ENCODE data around the gene APOLD1. TPM values are rescaled to one million over a fixed set of nuclear protein-coding genes. Genes with fewer than 3 reads are reported as not detected.

The APOLD1 gene
- total RNA-seq, 1 donor from 2014 or later: 7.4 TPM

GRCh38 chr12:12741660-12742059 is 43.8 kb upstream of the APOLD1 start:
- Histone ChIP-seq H3K27me3 (no peaks in the 10 kb centered on the region), H3K9me3 (ENCODE audit: low read depth) (no peaks in the 10 kb centered on the region), H3K4me1 (peaks cover 14% of the 10 kb centered on the region), H3K79me2 (ENCODE audit: low read depth) (no peaks in the 10 kb centered on the region), H3K36me3 (no peaks in the 10 kb centered on the region), H2AFZ (replicated peaks) (no peak overlapping the region), H4K20me1 (ENCODE audit: low read depth) (no peaks in the 10 kb centered on the region), H3F3A (ENCODE audit: low read depth) (peaks cover 18% of the 10 kb centered on the region), H3K9ac (no peak overlapping the region), H3K4me2 (no peak overlapping the region), H3K27ac (no peak overlapping the region), H3K4me3 (no peak overlapping the region)
- H3K9me3 Mint-ChIP-seq: no peaks in the 10 kb centered on the region
- no peak overlapping the region for H3K4me3 Mint-ChIP-seq
- TF ChIP-seq, protein P1, sequence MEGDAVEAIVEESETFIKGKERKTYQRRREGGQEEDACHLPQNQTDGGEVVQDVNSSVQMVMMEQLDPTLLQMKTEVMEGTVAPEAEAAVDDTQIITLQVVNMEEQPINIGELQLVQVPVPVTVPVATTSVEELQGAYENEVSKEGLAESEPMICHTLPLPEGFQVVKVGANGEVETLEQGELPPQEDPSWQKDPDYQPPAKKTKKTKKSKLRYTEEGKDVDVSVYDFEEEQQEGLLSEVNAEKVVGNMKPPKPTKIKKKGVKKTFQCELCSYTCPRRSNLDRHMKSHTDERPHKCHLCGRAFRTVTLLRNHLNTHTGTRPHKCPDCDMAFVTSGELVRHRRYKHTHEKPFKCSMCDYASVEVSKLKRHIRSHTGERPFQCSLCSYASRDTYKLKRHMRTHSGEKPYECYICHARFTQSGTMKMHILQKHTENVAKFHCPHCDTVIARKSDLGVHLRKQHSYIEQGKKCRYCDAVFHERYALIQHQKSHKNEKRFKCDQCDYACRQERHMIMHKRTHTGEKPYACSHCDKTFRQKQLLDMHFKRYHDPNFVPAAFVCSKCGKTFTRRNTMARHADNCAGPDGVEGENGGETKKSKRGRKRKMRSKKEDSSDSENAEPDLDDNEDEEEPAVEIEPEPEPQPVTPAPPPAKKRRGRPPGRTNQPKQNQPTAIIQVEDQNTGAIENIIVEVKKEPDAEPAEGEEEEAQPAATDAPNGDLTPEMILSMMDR (IDR thresholded peaks at IDR 0.05): no peak
- TF ChIP-seq EZH2phosphoT487 (IDR thresholded peaks at IDR 0.05): no peak
- TF ChIP-seq EZH2 (IDR thresholded peaks at IDR 0.05): no peak
- H3K36me3 Mint-ChIP-seq: peaks cover 2% of the 10 kb centered on the region
- H3K27me3 Mint-ChIP-seq (ENCODE audit: insufficient read depth, low read depth): peaks cover 5% of the 10 kb centered on the region
- peaks cover 26% of the 10 kb centered on the region for H3K4me1 Mint-ChIP-seq
- H3K27ac Mint-ChIP-seq: no peak overlapping the region
- DNase-seq (ENCODE audit: low spot score): no peak

GRCh38 chr12:12744546-12745305 is 40.7 kb upstream of the APOLD1 start:
- Mint-ChIP-seq H3K27me3 (ENCODE audit: insufficient read depth, low read depth) (peaks cover 5% of the 10 kb centered on the region), H3K9me3 (no peaks in the 10 kb centered on the region), H3K27ac (no peak overlapping the region), H3K4me1 (peaks cover 23% of the 10 kb centered on the region), H3K4me3 (no peak overlapping the region), H3K36me3 (peaks cover 2% of the 10 kb centered on the region)
- TF ChIP-seq EZH2 (IDR thresholded peaks at IDR 0.05) (no peak), EZH2phosphoT487 (IDR thresholded peaks at IDR 0.05) (no peak)
- TF ChIP-seq, protein P1 (IDR thresholded peaks at IDR 0.05): no peak
- Histone ChIP-seq H3K79me2 (ENCODE audit: low read depth) (no peaks in the 10 kb centered on the region), H3K9me3 (ENCODE audit: low read depth) (no peaks in the 10 kb centered on the region), H3K4me2 (no peak overlapping the region), H2AFZ (replicated peaks) (no peak overlapping the region), H3K4me1 (no peaks in the 10 kb centered on the region), H3F3A (ENCODE audit: low read depth) (peaks cover 10% of the 10 kb centered on the region), H3K4me3 (no peak overlapping the region), H3K36me3 (no peaks in the 10 kb centered on the region), H3K27me3 (no peaks in the 10 kb centered on the region), H4K20me1 (ENCODE audit: low read depth) (no peaks in the 10 kb centered on the region), H3K27ac (no peak overlapping the region), H3K9ac (no peak overlapping the region)
- no peak for DNase-seq (ENCODE audit: low spot score)

- DNase-seq (ENCODE audit: low spot score): no peak
- peak overlapping the region; percentile 40 for H3K27ac Mint-ChIP-seq
- H3K36me3 ChIP-seq: no peaks in the 10 kb centered on the region
- no peaks in the 10 kb centered on the region for H3K27me3 ChIP-seq
- H3K9me3 ChIP-seq (ENCODE audit: low read depth): no peaks in the 10 kb centered on the region
- H3K36me3 Mint-ChIP-seq: peaks cover 2% of the 10 kb centered on the region
- H3K4me3 ChIP-seq: no peak overlapping the region
- H3K27ac ChIP-seq: no peak overlapping the region
- H3K9ac ChIP-seq: no peak overlapping the region
- TF ChIP-seq, protein P1 (IDR thresholded peaks at IDR 0.05): no peak
- no peak for TF ChIP-seq EZH2phosphoT487 (IDR thresholded peaks at IDR 0.05)
- TF ChIP-seq EZH2 (IDR thresholded peaks at IDR 0.05): no peak
- H3K4me1 ChIP-seq: no peaks in the 10 kb centered on the region
- H3K4me3 Mint-ChIP-seq: peak overlapping the region; percentile 63
- H3K4me2 ChIP-seq: no peak overlapping the region
- H3K79me2 ChIP-seq (ENCODE audit: low read depth): no peaks in the 10 kb centered on the region
- H2AFZ ChIP-seq (replicated peaks): no peak overlapping the region
- H4K20me1 ChIP-seq (ENCODE audit: low read depth): no peaks in the 10 kb centered on the region
- H3K27me3 Mint-ChIP-seq (ENCODE audit: insufficient read depth, low read depth): peaks cover 5% of the 10 kb centered on the region
- no peaks in the 10 kb centered on the region for H3K9me3 Mint-ChIP-seq
- H3K4me1 Mint-ChIP-seq: peaks cover 23% of the 10 kb centered on the region
- H3F3A ChIP-seq (ENCODE audit: low read depth): peaks cover 10% of the 10 kb centered on the region
Observed at GRCh38 chr12:12745576-12746211, 39.8 kb upstream of the APOLD1 start.
